HEK293 (cell line): Measurements from ENCODE around the gene EZH2.

Source experiments
- CTCF ChIA-PET: fragments of 350-600 bp; formaldehyde crosslinking; extraction: SDS; loops from one replicate; lab custom pipeline; 2021; ENCODE audit warnings: antibody characterized with exemption; lab: Yijun Ruan, JAX
- POLR2A ChIA-PET: fragments of 300-600 bp; formaldehyde crosslinking; extraction: SDS; loops from one replicate; lab custom pipeline; 2020; ENCODE audit warnings: antibody characterized with exemption, inconsistent platforms; lab: Yijun Ruan, JAX
- H3K27ac ChIP-seq: fragments of 200-500 bp; sonication (Bioruptor generic); 2 replicates; pipeline ENCODE4 v1.5.1; 2014; ENCODE audit warnings: low read depth, low read length, control low read depth, inconsistent platforms; ENCODE audit errors: extremely low read depth
- H3K36me3 ChIP-seq, 2 experiments: fragments of 200-500 bp in 1 of 2; sonication (Bioruptor generic) in 1 of 2; 1 replicate in 1 of 2; 2 replicates in 1 of 2; pipeline ENCODE4 v1.5.1; 2014 to 2017; ENCODE audit warnings: inconsistent platforms in 2 of 2, low read length in 2 of 2; ENCODE audit not compliant: control insufficient read depth in 2 of 2, insufficient read depth in 1 of 2
- H3K4me1 ChIP-seq: fragments of 200-500 bp; sonication (Bioruptor generic); 2 replicates; pipeline ENCODE4 v1.5.1; 2014; ENCODE audit warnings: mild to moderate bottlenecking, low read length, inconsistent platforms; ENCODE audit not compliant: control insufficient read depth, insufficient read depth
- H3K4me3 ChIP-seq: 2 replicates; pipeline ENCODE4 v1.5.1; 2011; ENCODE audit warnings: low read depth, mild to moderate bottlenecking, control low read depth, low read length, moderate library complexity
- H3K9me3 ChIP-seq: fragments of 200-500 bp; sonication (Bioruptor generic); 2 replicates; pipeline ENCODE4 v1.5.1; 2014; ENCODE audit warnings: low read depth, low read length, inconsistent platforms; ENCODE audit not compliant: control insufficient read depth, insufficient read depth
- ATF2 ChIP-seq: fragments of 450-650 bp; formaldehyde crosslinking; IDR thresholded peaks from 2 replicates; pipeline ENCODE4 v1.5.1; 2016; ENCODE audit warnings: missing biosample characterization, missing genetic modification characterization, low read depth
- EGR2 ChIP-seq: fragments of 450-650 bp; formaldehyde crosslinking; IDR thresholded peaks from 2 replicates; pipeline ENCODE4 v1.5.1; 2016; ENCODE audit warnings: low read depth, missing biosample characterization, missing genetic modification characterization
- FEZF1 ChIP-seq: fragments of 450-650 bp; formaldehyde crosslinking; IDR thresholded peaks from 2 replicates; pipeline ENCODE4 v1.5.1; 2016; ENCODE audit warnings: missing biosample characterization, missing genetic modification characterization
- HOXC10 ChIP-seq: sonication (generic); formaldehyde crosslinking; IDR thresholded peaks from 2 replicates; pipeline ENCODE4 v1.8.1; 2023; ENCODE audit warnings: mild to moderate bottlenecking, missing genetic modification reagents
- KLF1 ChIP-seq: fragments of 450-650 bp; formaldehyde crosslinking; IDR thresholded peaks from 2 replicates; pipeline ENCODE4 v1.5.1; 2016; ENCODE audit warnings: missing biosample characterization, missing genetic modification characterization
- KLF17 ChIP-seq: fragments of 450-650 bp; formaldehyde crosslinking; IDR thresholded peaks from 2 replicates; pipeline ENCODE4 v1.5.1; 2016; ENCODE audit warnings: missing biosample characterization, missing genetic modification characterization
- OSR2 ChIP-seq: fragments of 450-650 bp; formaldehyde crosslinking; IDR thresholded peaks from 2 replicates; pipeline ENCODE4 v1.5.1; 2016; ENCODE audit warnings: missing biosample characterization, missing genetic modification characterization
- SCRT1 ChIP-seq: fragments of 450-650 bp; formaldehyde crosslinking; IDR thresholded peaks from 2 replicates; pipeline ENCODE4 v1.5.1; 2016; ENCODE audit warnings: missing biosample characterization, missing genetic modification characterization, borderline replicate concordance
- SCRT2 ChIP-seq: fragments of 450-650 bp; formaldehyde crosslinking; IDR thresholded peaks from 2 replicates; pipeline ENCODE4 v1.5.1; 2016; ENCODE audit warnings: missing biosample characterization, missing genetic modification characterization
- SP7 ChIP-seq: fragments of 450-650 bp; formaldehyde crosslinking; IDR thresholded peaks from 2 replicates; pipeline ENCODE4 v1.5.1; 2016; ENCODE audit warnings: missing biosample characterization, missing genetic modification characterization
- TSHZ1 ChIP-seq: fragments of 450-650 bp; formaldehyde crosslinking; IDR thresholded peaks from 2 replicates; pipeline ENCODE4 v1.5.1; 2016; ENCODE audit warnings: missing biosample characterization, missing genetic modification characterization, borderline replicate concordance
- WT1 ChIP-seq: fragments of 450-650 bp; formaldehyde crosslinking; IDR thresholded peaks from 2 replicates; pipeline ENCODE4 v1.5.1; 2016; ENCODE audit warnings: missing biosample characterization, missing genetic modification characterization
- ZBTB8A ChIP-seq: fragments of 450-650 bp; formaldehyde crosslinking; IDR thresholded peaks from 2 replicates; pipeline ENCODE4 v1.5.1; 2016; ENCODE audit warnings: missing biosample characterization, missing genetic modification characterization
- ZEB2 ChIP-seq: fragments of 450-650 bp; formaldehyde crosslinking; IDR thresholded peaks from 2 replicates; pipeline ENCODE4 v1.5.1; 2016; ENCODE audit warnings: missing biosample characterization, missing genetic modification characterization
- ZFHX2 ChIP-seq: fragments of 450-650 bp; formaldehyde crosslinking; conservative IDR thresholded peaks from 2 replicates; pipeline ENCODE4 v1.5.1; 2016; ENCODE audit warnings: missing biosample characterization, missing genetic modification characterization
- ZNF292 ChIP-seq: fragments of 450-650 bp; formaldehyde crosslinking; IDR thresholded peaks from 2 replicates; pipeline ENCODE4 v1.5.1; 2016; ENCODE audit warnings: low read depth, missing biosample characterization, missing genetic modification characterization, borderline replicate concordance
- ZNF354C ChIP-seq: fragments of 450-650 bp; formaldehyde crosslinking; IDR thresholded peaks from 2 replicates; pipeline ENCODE4 v1.5.1; 2016; ENCODE audit warnings: missing biosample characterization, missing genetic modification characterization, low read depth, borderline replicate concordance
- ZNF558 ChIP-seq: fragments of 450-650 bp; formaldehyde crosslinking; IDR thresholded peaks from 2 replicates; pipeline ENCODE4 v1.5.1; 2016; ENCODE audit warnings: missing biosample characterization, missing genetic modification characterization
- ZNF629 ChIP-seq: fragments of 450-650 bp; formaldehyde crosslinking; IDR thresholded peaks from 2 replicates; pipeline ENCODE4 v1.5.1; 2017; ENCODE audit warnings: missing biosample characterization, missing genetic modification characterization

The EZH2 gene

GRCh38 chr7:148909568-148909967 is 25.5 kb upstream of the EZH2 start:
- no peaks in the 10 kb centered on the region for H3K9me3 ChIP-seq
- TF ChIP-seq EGR2 (tag by site-specific recombination) = peak; percentile 59; the same call in 1 of the 2 replicates
- TF ChIP-seq OSR2 = 0 out of 2 replicates have a peak, but pooled peaks have one; percentile 9
- peak; percentile 36; the same call in 1 of the 2 replicates for TF ChIP-seq ZEB2
- TF ChIP-seq ZNF354C = no peak
- TF ChIP-seq ZFHX2 (tag by site-specific recombination) = peak; percentile 74
- TF ChIP-seq KLF17 (tag by site-specific recombination) = 0 out of 2 replicates have a peak, but pooled peaks have one; percentile 36
- no peak for TF ChIP-seq ZBTB8A (tag by site-specific recombination)
- peak; percentile 77 for TF ChIP-seq SP7 (tag by site-specific recombination)
- peak; percentile 45 for TF ChIP-seq ZNF629 (tag by site-specific recombination)
- peak; percentile 17; the same call in 1 of the 2 replicates for TF ChIP-seq TSHZ1 (tag by site-specific recombination)
- H3K36me3 ChIP-seq = no peaks in the 10 kb centered on the region
- ChIA-PET POLR2A (no interaction called here), CTCF (interaction anchor here (0.6 kb wide), 1 partner anchor 54 kb away, joined by 5 read pairs; no protein-coding TSS in a partner anchor)
- no peak overlapping the region for H3K27ac ChIP-seq
- no peak overlapping the region for H3K4me3 ChIP-seq
- H3K4me1 ChIP-seq = no peaks in the 10 kb centered on the region

GRCh38 chr7:148906707-148907498 is 22.8 kb upstream of the EZH2 start:
- Histone ChIP-seq H3K27ac (no peak overlapping the region), H3K9me3 (no peaks in the 10 kb centered on the region), H3K4me3 (no peak overlapping the region), H3K4me1 (no peaks in the 10 kb centered on the region), H3K36me3 (no peaks in the 10 kb centered on the region)
- ChIA-PET CTCF (interaction anchor here (0.6 kb wide), 1 partner anchor 219 kb away, joined by 3 read pairs; no protein-coding TSS in a partner anchor), POLR2A (no interaction called here)
- TF ChIP-seq SCRT2 (tag by site-specific recombination) = peak; percentile 90
- TF ChIP-seq WT1 = no peak
- peak; percentile 76 for TF ChIP-seq SCRT1 (tag by site-specific recombination)
- no peak for TF ChIP-seq ZNF558 (tag by site-specific recombination)

- H3K9me3 ChIP-seq = no peaks in the 10 kb centered on the region
- H3K27ac ChIP-seq = no peak overlapping the region
- no peak overlapping the region for H3K4me3 ChIP-seq
- CTCF ChIA-PET = interaction anchor here (1.1 kb wide), 1 partner anchor 11 kb away, joined by 4 read pairs; no protein-coding TSS in a partner anchor
- TF ChIP-seq ZNF292 (tag by site-specific recombination) = no peak
- peak; percentile 91 for TF ChIP-seq KLF1
- no peak for TF ChIP-seq HOXC10 (CRISPR knock-in tag)
- peak; percentile 83 for TF ChIP-seq FEZF1 (tag by site-specific recombination)
- TF ChIP-seq ATF2 (tag by site-specific recombination) = no peak
- peak; percentile 48; the same call in 1 of the 2 replicates for TF ChIP-seq ZBTB8A (tag by site-specific recombination)
- no peaks in the 10 kb centered on the region for H3K4me1 ChIP-seq
- POLR2A ChIA-PET = interaction anchor here (0.6 kb wide), 1 partner anchor 648 kb away, joined by 3 read pairs; no protein-coding TSS in a partner anchor
- no peaks in the 10 kb centered on the region for H3K36me3 ChIP-seq
Measured at GRCh38 chr7:148905093-148905666, 21.1 kb upstream of the EZH2 start.
